Chondrocyte (in vitro differentiated cells): ENCODE measurements around the gene PIN1. TPM values are rescaled to one million over a fixed set of nuclear protein-coding genes. Genes with fewer than 3 reads are reported as not detected.
"Not testable (repeated sequence)": the region's sequence is repeated elsewhere in the genome, so short reads cannot be mapped to it uniquely, and the experiment has no call there.

ENCODE experiments used
- DNase-seq: peaks from one replicate; pipeline ENCODE4 v3.0.0; 2021; ENCODE audit warnings: mixed read lengths, low spot score
- H3K27ac Mint-ChIP-seq: one replicate; pipeline ENCODE4 v1.8.0; 2021; ENCODE audit warnings: mild to moderate bottlenecking, moderate library complexity, mixed read lengths; ENCODE audit not compliant: unreplicated experiment
- H3K27me3 Mint-ChIP-seq: 2 replicates; pipeline ENCODE4 v1.8.0; 2021; ENCODE audit warnings: low read depth, mixed read lengths
- H3K36me3 Mint-ChIP-seq: 2 replicates; pipeline ENCODE4 v1.8.0; 2021; ENCODE audit warnings: low read depth, mixed read lengths
- H3K4me1 Mint-ChIP-seq: 2 replicates; pipeline ENCODE4 v1.8.0; 2021; ENCODE audit warnings: low read depth, mild to moderate bottlenecking, mixed read lengths
- H3K4me3 Mint-ChIP-seq: one replicate; pipeline ENCODE4 v1.8.0; 2021; ENCODE audit warnings: mild to moderate bottlenecking, moderate library complexity, mixed read lengths; ENCODE audit not compliant: unreplicated experiment
- H3K9me3 Mint-ChIP-seq: 2 replicates; pipeline ENCODE4 v1.8.0; 2021; ENCODE audit warnings: low read depth, mixed read lengths
- long read RNA-seq: library from polyadenylated mRNA; stranded (forward); transcript quantifications from one replicate; pipeline ENCODE4 v2.0.0, GENCODE V29; 2021
- total RNA-seq: library from RNA; stranded (reverse); gene quantifications from 3 replicates; pipeline ENCODE4 v1.2.1, GENCODE V29; 2021
- TF ChIP-seq, protein P1 (sequence below): fragments of 200-600 bp; sonication (generic); IDR thresholded peaks from 2 replicates; pipeline ENCODE4 v1.5.0; 2021; ENCODE audit warnings: antibody characterized with exemption, mild to moderate bottlenecking, moderate library complexity

PIN1 gene
- total RNA-seq: 64.5 to 78.4 TPM (median 65.5 TPM) in 3 replicates
- long read RNA-seq, full-length matches to known transcripts: 78 of 83 reads
- long read RNA-seq, partial matches to known transcripts: 0 of 83 reads
- long read RNA-seq, other reads (novel, unspliced or antisense): 5 of 83 reads

DNA sequence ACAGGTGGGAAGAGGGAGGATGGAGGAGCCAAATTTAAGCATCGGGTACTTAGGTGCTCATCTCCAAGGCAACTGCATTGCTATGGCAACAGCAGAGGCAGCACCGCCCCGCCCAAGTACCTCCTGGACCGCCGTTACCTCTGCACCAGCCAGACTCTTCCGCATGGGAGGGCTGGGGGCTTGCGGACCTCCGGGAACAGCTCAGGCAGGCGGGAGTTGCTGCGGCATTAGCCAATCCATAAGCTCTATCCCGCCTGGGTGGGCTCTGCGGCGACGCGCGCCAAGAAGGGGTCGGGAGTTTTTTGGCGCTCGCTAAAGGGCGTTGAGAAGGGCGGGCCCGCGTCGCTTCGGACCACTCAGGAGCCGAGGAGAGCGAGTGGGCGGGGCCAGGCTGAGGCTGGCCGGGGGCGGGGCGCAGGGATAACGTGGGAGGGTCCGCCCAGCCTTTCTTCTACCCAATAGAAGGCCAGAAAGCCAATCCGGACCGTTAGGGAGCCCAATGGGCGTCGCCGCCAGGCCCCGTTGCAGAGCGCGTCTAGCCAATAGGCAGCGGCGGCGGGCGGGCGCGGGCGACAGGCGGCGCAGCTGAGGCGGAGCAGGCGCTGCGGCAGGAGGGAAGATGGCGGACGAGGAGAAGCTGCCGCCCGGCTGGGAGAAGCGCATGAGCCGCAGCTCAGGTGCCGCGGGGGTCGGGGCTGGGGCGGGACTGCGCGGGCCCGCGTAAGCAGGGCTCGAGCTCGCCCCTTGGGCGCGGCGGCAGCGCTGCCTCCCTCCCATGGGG lies at the start of gene PIN1:
Gene PIN1 (plus strand): TSS at position 593 of the 781 bp plus-strand sequence. CDS start 27 bp downstream, at position 620.
- Mint-ChIP-seq H3K27me3 (no peaks in the 10 kb centered on the region), H3K4me1 (peaks cover 14% of the 10 kb centered on the region), H3K4me3 (peak within 1 kb of the TSS; percentile 89), H3K36me3 (no peaks in the 10 kb centered on the region), H3K27ac (peak within 1 kb of the TSS; percentile 76), H3K9me3 (no peaks in the 10 kb centered on the region)
- TF ChIP-seq, protein P1, sequence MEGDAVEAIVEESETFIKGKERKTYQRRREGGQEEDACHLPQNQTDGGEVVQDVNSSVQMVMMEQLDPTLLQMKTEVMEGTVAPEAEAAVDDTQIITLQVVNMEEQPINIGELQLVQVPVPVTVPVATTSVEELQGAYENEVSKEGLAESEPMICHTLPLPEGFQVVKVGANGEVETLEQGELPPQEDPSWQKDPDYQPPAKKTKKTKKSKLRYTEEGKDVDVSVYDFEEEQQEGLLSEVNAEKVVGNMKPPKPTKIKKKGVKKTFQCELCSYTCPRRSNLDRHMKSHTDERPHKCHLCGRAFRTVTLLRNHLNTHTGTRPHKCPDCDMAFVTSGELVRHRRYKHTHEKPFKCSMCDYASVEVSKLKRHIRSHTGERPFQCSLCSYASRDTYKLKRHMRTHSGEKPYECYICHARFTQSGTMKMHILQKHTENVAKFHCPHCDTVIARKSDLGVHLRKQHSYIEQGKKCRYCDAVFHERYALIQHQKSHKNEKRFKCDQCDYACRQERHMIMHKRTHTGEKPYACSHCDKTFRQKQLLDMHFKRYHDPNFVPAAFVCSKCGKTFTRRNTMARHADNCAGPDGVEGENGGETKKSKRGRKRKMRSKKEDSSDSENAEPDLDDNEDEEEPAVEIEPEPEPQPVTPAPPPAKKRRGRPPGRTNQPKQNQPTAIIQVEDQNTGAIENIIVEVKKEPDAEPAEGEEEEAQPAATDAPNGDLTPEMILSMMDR: peak; percentile 80
- DNase-seq: peak; percentile 100

DNA sequence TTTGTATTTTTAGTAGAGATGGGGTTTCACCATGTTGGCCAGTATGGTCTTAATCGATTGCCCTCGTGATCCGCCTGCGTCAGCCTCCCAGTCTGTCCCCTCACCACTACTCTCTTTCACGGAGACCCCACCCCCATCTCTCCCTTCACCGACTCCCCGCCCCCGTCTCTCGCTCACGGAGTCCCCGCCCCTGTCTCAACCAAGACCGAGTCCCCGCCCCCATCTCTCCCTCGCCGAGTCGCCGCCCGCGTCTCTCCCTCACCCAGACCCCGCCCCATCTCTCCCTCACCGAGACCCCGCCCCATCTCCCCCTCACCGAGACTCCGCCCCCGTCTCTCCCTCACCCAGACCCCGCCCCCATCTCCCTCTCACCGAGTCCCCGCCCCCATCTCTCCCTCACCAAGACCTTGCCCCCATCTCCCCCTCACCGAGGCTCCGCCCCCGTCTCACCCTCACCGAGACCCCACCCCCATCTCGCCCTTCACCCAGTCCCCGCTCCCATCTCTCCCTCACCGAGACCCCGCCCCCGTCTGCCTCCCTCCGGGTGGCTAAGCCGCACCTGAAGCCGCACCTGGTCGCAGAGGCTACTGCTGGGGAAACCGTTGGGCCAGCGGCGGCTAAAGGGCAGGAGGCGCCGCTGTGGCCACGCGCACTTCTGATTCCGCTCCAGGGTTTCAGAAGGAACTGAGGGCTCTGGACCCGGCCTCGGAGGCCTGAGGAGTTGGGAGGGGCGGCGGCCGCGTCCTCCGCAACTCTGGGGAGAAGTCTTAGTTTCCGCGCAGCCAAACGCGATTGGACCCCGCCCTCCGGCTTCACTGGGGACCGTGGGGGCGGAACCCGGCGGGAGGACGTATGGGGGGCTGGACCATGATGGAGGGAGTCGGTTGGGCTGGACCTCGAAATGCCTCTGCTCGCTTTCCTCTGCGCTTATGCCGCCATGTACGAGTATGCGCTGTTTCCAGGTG lies 49.5 kb upstream of the PIN1 start:
- peak overlapping the region; percentile 95 for H3K27ac Mint-ChIP-seq
- peak overlapping the region; percentile 80 for H3K4me3 Mint-ChIP-seq
- peaks cover 29% of the 10 kb centered on the region for H3K4me1 Mint-ChIP-seq
- no peaks in the 10 kb centered on the region for H3K9me3 Mint-ChIP-seq
- no peaks in the 10 kb centered on the region for H3K27me3 Mint-ChIP-seq
- TF ChIP-seq, protein P1: no peak
- DNase-seq: peak; percentile 99
- H3K36me3 Mint-ChIP-seq: no peaks in the 10 kb centered on the region

DNA sequence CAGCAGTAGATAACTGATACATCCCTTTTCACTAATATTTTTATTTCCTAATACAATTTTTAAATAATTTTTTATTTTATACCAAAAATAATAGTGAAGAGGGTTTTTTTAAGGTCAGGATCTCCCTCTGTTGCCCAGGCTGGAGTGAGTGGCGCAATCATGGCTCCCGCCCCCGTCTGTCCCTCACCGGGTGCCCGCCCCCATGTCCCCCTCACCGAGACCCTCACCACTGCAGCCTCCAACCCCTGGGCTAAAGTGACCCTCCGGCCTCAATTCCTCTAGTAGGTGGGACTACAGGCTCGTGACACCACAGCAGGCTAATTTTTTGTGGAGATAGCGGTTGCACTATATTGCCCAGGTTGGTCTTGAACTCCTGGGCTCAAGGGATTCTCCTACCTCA lies 48.8 kb upstream of the PIN1 start:
- Mint-ChIP-seq H3K27ac (peak overlapping the region; percentile 95), H3K9me3 (no peaks in the 10 kb centered on the region), H3K4me1 (peaks cover 31% of the 10 kb centered on the region), H3K36me3 (no peaks in the 10 kb centered on the region), H3K4me3 (peak overlapping the region; percentile 80), H3K27me3 (no peaks in the 10 kb centered on the region)
- DNase-seq: no peak
- TF ChIP-seq, protein P1: no peak

DNA sequence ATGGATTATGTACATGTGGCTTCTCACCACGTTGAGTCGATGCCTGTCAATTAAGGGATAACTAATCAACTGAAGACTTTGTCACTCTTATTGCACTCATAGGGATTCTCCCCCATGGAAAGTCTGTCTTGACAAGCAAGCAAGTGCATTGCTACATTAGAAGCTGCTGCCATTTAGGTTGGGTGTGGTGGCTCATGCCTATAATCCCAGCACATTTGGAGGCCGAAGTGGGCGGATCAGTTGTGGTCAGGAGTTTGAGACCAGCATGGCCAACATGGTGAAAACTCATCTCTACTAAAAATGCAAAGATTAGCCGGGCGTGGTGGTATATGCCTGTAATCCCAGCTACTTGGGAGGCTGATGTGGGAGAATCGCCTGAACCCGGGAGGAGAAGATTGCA lies 48.3 kb upstream of the PIN1 start:
- no peak overlapping the region for H3K27ac Mint-ChIP-seq
- peaks cover 34% of the 10 kb centered on the region for H3K4me1 Mint-ChIP-seq

DNA sequence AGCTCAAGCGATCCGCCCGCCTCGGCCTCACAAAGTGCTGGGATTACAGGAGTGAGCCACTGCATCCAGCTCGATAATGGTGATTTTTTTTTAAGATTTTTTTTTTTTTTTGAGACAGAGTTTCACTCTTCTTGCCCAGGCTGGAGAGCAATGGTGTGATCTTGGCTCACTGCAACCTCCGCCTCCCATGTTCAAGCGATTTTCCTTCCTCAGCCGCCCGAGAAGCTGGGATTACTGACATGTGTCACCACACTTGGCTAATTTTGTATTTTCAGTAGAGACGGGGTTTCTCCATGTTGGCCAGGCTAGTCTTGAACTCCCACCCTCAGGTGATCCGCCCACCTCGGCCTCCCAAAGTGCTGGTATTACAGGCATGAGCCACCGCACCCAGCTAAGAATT lies 46.5 kb upstream of the PIN1 start:
- not testable (repeated sequence) for H3K27me3 Mint-ChIP-seq, H3K4me3 Mint-ChIP-seq, H3K36me3 Mint-ChIP-seq, DNase-seq, H3K9me3 Mint-ChIP-seq, H3K27ac Mint-ChIP-seq
- H3K4me1 Mint-ChIP-seq: peaks cover 34% of the 10 kb centered on the region

More for the DNA sequence above, 48.3 kb upstream of the PIN1 start:
- no peaks in the 10 kb centered on the region for H3K27me3 Mint-ChIP-seq
- no peaks in the 10 kb centered on the region for H3K9me3 Mint-ChIP-seq
- no peak for DNase-seq
- no peaks in the 10 kb centered on the region for H3K36me3 Mint-ChIP-seq
- TF ChIP-seq, protein P1: no peak
- peak overlapping the region; percentile 53 for H3K4me3 Mint-ChIP-seq
